HG02981 (cell line): ENCODE data around the gene CFAP141.

Source experiments
- ATAC-seq: cut with Tn5 transposase; IDR thresholded peaks from one replicate; pipeline ENCODE4 v1.9.1; 2021; ENCODE audit warnings: mild to moderate bottlenecking, moderate library complexity; ENCODE audit not compliant: unreplicated experiment

Gene CFAP141

DNA sequence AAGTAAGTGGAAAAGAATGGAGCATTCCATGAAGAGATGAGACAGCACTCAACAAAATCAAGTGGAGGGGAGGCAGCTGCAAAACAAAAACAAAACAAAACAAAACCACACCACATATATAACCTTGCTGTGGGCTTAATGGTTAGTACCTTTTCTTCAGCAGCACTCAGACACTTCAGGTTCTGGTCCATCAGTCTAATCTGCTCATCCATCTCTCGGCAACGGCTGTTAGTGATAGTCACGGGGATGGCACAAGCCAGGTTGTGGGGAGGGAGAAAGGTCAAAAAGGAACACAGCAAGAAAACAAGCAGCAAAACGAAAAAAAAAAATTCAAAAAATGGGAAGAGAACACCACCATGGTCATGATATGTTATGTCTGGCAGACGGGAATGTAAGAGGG lies 34.3 kb downstream of the CFAP141 start:
- ATAC-seq = no peak

DNA sequence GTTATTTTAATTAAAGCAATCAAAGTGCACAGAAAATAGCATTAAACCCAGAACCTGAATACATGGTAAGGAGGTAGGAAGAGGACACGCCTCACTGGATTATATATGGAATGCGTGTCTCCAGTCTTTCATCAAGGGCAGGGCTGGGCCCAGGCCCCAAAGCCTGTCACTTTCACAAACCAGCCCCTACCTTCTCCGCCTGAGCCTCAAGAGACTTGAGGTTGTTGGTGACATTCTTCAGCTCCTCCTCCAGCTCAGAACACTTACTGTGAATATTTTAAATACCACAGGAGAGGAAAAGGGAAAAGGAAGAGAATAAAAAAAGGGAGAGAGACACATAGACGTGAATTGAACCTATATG lies 34.9 kb downstream of the CFAP141 start:
- no peak for ATAC-seq

- ATAC-seq = no peak
These were observed 35.4 kb downstream of the CFAP141 start for GRCh38 chr1:154170547-154171222.

- no peak for ATAC-seq
These were observed 38.7 kb downstream of the CFAP141 start for GRCh38 chr1:154167461-154167860.

GRCh38 chr1:154166207-154166606 lies 39.9 kb downstream of the CFAP141 start:
- ATAC-seq = no peak

GRCh38 chr1:154159554-154159953 lies 46.6 kb downstream of the CFAP141 start:
- ATAC-seq = no peak

GRCh38 chr1:154158307-154159125 lies 47.6 kb downstream of the CFAP141 start:
- no peak for ATAC-seq

GRCh38 chr1:154157520-154158306 lies 48.4 kb downstream of the CFAP141 start:
- peak; percentile 63 for ATAC-seq

GRCh38 chr1:154155251-154155650 lies 50.9 kb downstream of the CFAP141 start:
- ATAC-seq = no peak

DNA sequence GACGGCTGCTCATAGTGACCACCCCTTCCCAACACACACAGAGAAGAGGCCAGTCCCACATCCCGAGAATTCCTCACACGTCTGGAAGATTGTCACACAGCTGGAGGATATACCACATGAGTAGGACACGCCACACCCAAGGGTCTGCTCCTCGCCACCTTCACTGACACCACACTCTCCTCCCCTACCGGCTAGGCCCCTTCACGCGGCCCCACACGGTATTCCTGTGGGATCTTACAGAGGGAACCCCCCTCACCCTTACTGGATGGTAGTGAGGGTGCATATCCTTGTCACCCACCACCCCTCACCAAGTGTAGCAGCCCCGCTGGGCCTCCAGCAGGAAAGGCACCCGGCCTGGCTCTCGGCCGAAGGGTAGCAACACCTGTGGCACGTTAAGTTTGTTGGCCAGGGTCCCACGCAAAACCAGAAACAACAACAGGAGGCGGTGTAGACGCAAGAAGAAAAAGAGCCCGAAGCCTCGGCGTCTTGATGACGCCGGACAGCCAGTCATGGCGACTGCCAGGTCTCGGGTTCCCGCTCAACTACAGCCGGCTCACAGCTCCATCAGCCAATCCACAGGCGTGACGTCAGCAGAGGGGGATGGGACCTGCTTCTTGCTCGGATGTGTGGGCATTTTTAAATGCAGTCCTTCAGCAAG lies 51.5 kb downstream of the CFAP141 start, which contains the start of gene NUP210L:
TSS of gene NUP210L (minus strand) at position 540 of the 658 bp plus-strand sequence.
- no peak for ATAC-seq

GRCh38 chr1:154154053-154154452 lies 52.1 kb downstream of the CFAP141 start:
- no peak for ATAC-seq

DNA sequence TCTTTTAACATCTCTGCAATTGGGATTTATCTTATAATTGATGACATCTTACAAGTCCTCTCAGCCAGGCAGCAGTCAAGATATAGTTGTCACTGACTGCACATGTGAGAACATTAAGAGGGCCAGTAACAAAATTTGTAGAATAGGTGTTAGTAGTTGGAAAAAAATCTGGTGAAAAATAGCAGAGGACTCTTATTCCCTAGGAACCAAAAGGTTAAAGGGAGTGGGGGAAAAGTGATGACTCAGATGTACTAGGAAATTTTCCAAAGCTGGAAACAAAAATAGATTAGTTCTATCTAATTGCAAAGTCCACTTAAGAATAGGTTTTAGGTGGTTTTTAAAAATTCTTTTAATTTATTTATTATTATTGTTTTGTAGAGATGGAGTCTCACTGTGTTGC lies 54.8 kb downstream of the CFAP141 start:
- no peak for ATAC-seq
